Left colon (tissue), 2 donors: ENCODE results near the gene NACAD. TPM values are rescaled to one million over a fixed set of nuclear protein-coding genes. Genes with fewer than 3 reads are reported as not detected.

Source experiments
- ATAC-seq: fragments of 200-7000 bp; cut with Tn5 transposase; one replicate; pipeline ENCODE4 v1.9.1; 2020; ENCODE audit warnings: mild to moderate bottlenecking, moderate library complexity
- DNase-seq, 2 donors: peaks; one replicate each; pipeline ENCODE4 v3.0.0-alpha.2; 2020
- intact Hi-C, 2 donors: fragments of 100-400 bp; cut with DNase I in 1 of 2; cut with micrococcal nuclease in 1 of 2; formaldehyde crosslinking; loops; one replicate each; pipeline versions ENCODE4 v1.11.2 to v1.14.0; 2022; cut with DNase I, micrococcal nuclease
- total RNA-seq, 2 donors: library from RNA; stranded (reverse); fragmentation: NEBNext Ultra II Directional; extraction: Animal tissue kit (Norgen Biotek cat#: 25700); gene quantifications; one replicate each; pipeline ENCODE4 v1.2.1, GENCODE V29; 2021
- donor health status: DM: no; HTN: no; CAD: no.
- donor health status: DM: yes; HTN: yes; CAD: no.

The NACAD gene
- total RNA-seq, 2 donors from 2014 or later, result 0.61 to 1.5 TPM

- DNase-seq (peak in 1 of 2 donors; percentile 13), ATAC-seq (no peak)
- intact Hi-C loops, result no loop called here
Observed at GRCh38 chr7:45080958-45081669, 7.7 kb downstream of the NACAD start.

- ATAC-seq (no peak), DNase-seq (peak in 1 of 2 donors; percentile 22)
- intact Hi-C loops, result no loop called here
Observed at GRCh38 chr7:45080265-45080957, 8.4 kb downstream of the NACAD start.

GRCh38 chr7:45078125-45078681 is 10.6 kb downstream of the NACAD start:
- DNase-seq, result no peak
- intact Hi-C loops, result no loop called here
- ATAC-seq, result no peak

GRCh38 chr7:45077579-45077978 is 11.2 kb downstream of the NACAD start:
- intact Hi-C loops, result no loop called here
- no peak for ATAC-seq
- DNase-seq, result no peak

GRCh38 chr7:45076946-45077345 is 11.8 kb downstream of the NACAD start:
- DNase-seq, result no peak
- intact Hi-C loops, result no loop called here
- no peak for ATAC-seq

GRCh38 chr7:45075871-45076796 is 12.6 kb downstream of the NACAD start:
- ATAC-seq, result no peak
- no peak for DNase-seq
- intact Hi-C loops, result no loop called here

- ATAC-seq, result no peak
- intact Hi-C loops, result no loop called here
- no peak for DNase-seq
Observed at GRCh38 chr7:45075355-45075644, 13.5 kb downstream of the NACAD start.

GRCh38 chr7:45074528-45075354 is 14.0 kb downstream of the NACAD start:
- intact Hi-C loops, result no loop called here
- DNase-seq (no peak), ATAC-seq (no peak)

GRCh38 chr7:45073786-45074527 is 14.8 kb downstream of the NACAD start:
- DNase-seq, result no peak
- ATAC-seq, result peak; percentile 7
- intact Hi-C loops, result no loop called here

GRCh38 chr7:45073031-45073785 is 15.6 kb downstream of the NACAD start:
- intact Hi-C loops, result no loop called here
- DNase-seq (no peak), ATAC-seq (no peak)

- intact Hi-C loops, result no loop called here
- ATAC-seq (no peak), DNase-seq (no peak)
Observed at GRCh38 chr7:45072131-45073030, 16.4 kb downstream of the NACAD start.

GRCh38 chr7:45071528-45071927 is 17.2 kb downstream of the NACAD start:
- ATAC-seq (no peak), DNase-seq (no peak)
- intact Hi-C loops, result no loop called here

- ATAC-seq, result no peak
- intact Hi-C loops, result no loop called here
- DNase-seq, result no peak
Observed at GRCh38 chr7:45070254-45070642, 18.5 kb downstream of the NACAD start.

GRCh38 chr7:45069444-45070253 is 19.1 kb downstream of the NACAD start:
- intact Hi-C loops, result no loop called here
- no peak for ATAC-seq
- no peak for DNase-seq

- intact Hi-C loops, result no loop called here
- DNase-seq (no peak), ATAC-seq (peak; percentile 95)
Observed at GRCh38 chr7:45068236-45069023, 20.3 kb downstream of the NACAD start.
